Measurements from ENCODE around the gene VPS13D.

DNA sequence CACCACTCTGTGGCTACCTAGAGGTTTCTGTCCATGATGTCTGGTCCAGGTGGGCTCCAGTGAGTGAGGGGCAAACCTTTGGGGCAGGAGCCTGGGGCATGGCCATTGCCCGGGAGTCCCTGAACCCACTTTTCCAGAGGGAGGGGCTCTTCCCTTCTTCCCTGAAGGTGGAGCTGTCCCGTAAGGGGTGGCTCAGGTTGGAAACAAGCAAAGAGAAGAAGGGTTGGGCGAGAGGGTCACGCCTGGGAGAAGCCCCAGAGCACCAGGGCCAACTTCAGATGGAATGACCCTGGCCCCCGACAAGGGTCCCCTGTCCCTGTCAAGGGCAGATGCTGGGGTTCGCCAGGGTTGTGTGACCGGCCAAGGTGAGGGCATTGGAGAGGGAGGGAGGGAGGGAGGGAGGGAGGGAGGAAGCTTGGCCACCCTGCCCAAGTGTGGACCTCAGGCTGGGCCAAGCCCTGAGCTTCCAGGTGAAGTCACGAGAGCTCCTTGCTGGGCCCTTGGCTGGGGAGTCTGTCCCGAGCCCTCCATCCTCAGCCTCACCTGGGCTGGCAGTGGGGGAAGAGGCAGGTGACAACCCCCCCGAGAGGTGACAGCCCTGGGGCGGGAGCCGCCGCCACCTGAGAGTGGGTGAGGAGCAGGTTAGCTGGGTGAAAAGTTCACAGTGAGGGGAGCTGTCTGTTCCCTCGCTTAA is 318.6 kb downstream of the VPS13D start:
- no peak for TF ChIP-seq CHD2 (IDR thresholded peaks at IDR 0.05; ENCODE audit: low read length, partially characterized antibody)
- TF ChIP-seq, protein P1, sequence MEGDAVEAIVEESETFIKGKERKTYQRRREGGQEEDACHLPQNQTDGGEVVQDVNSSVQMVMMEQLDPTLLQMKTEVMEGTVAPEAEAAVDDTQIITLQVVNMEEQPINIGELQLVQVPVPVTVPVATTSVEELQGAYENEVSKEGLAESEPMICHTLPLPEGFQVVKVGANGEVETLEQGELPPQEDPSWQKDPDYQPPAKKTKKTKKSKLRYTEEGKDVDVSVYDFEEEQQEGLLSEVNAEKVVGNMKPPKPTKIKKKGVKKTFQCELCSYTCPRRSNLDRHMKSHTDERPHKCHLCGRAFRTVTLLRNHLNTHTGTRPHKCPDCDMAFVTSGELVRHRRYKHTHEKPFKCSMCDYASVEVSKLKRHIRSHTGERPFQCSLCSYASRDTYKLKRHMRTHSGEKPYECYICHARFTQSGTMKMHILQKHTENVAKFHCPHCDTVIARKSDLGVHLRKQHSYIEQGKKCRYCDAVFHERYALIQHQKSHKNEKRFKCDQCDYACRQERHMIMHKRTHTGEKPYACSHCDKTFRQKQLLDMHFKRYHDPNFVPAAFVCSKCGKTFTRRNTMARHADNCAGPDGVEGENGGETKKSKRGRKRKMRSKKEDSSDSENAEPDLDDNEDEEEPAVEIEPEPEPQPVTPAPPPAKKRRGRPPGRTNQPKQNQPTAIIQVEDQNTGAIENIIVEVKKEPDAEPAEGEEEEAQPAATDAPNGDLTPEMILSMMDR (IDR thresholded peaks at IDR 0.05): no peak

Data from SK-N-SH (cell line).